Measurements from ENCODE around the gene GPR78.
"Not testable (repeated sequence)": the region's sequence is repeated elsewhere in the genome, so short reads cannot be mapped to it uniquely, and the experiment has no call there.

GPR78 gene

GRCh38 chr4:8564595-8564994 lies 15.6 kb upstream of the GPR78 start:
- DNase-seq (ENCODE audit: low spot score) = no peak

DNA sequence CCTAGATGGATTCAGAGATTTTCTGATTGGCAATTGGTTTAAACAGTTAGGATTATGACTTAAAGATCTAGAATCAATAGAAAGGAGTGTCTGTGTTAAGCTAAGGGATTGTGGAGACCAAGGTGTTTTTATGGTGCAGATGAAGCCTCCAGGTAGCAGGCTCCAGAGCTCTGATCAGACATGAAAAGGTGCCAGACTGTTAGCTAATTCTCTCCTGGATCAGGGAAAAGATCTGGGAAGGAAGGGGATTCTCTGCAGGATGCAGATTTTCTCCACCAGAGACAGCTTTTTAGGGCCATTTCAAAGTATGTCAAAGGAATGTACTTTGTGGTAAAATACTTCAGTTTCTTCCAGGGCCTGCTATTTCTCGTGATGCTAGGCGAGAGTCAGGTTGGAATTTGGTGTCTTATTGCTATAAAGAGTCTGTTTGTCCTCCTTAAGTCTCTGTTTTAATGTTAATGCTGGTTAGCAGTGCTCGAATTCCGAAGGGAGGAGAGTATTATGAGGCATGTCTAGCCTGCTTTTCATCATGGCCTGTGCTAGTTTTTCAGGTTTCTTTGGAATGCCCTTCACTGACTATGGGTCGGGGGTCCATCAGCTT lies 12.0 kb upstream of the GPR78 start:
- DNase-seq (ENCODE audit: low spot score) = no peak

DNA sequence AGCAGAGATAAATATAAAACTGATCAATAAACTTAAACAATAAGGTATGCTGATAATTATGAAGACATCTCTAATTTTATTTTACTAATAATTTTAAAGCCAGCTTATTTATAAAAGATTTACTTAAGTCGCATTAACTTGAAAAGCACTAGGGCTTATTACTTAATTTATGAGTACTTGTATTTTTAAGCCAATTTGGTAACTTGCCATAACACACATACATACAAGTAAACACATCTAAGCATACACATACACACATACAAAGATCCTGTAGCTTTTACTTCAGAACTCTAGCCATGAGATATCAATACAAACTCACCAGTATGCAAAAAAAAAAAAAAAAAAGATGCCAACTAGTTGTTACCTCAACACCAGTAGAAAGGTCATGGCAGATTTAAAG lies 10.0 kb upstream of the GPR78 start:
- no peak for DNase-seq (ENCODE audit: low spot score)

DNA sequence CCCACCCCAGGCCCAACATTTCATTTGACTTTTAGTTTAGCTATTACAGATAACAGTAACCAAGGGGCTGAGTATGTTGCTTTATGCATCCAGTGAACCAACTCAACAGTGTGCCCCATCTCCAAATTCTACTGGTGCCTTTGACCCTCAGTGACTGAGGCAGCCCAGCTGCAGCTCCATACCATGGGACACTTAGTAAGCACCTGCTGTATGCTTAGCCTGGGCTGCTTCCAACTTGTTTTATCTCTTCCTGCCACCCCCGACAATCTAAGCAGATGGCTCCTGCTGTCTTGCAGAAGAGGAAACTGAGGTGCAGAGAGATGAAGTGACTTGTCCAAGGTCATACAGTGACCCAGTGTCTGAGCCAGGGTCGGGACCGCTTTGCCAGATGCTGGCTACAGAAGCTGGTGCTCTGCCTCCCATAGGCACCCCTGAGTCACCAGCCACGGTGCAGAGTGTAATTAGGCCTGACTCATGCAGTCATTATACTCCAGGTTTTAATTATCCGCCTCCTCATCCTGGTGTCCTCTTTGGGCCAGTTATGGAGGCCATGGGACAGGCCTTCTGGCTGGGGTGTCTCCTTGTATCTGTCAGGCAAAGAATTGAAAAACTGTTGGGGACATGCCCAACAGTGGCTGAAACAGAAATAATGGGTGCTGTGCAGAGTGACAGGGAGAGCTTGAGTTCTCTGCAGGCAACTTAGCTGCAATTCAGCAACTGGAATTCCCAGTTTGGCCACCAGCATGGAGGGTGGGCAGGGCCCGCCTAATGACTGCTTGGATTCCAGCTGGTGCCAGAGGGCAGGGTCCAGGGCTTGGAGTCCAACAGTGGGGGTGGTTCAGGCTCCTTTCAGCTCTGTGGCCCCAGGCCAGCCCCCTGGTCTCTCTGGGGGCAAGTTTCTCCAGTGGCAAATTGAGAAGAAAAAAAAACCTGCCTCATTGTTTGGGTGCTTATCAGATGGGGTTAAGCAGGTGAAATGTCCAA lies 8.2 kb upstream of the GPR78 start:
- DNase-seq (ENCODE audit: low spot score) = no peak

GRCh38 chr4:8573266-8573665 lies 6.9 kb upstream of the GPR78 start:
- DNase-seq (ENCODE audit: low spot score) = no peak

- no peak for DNase-seq (ENCODE audit: low spot score)
These were observed 5.3 kb upstream of the GPR78 start for GRCh38 chr4:8574796-8575370.

DNA sequence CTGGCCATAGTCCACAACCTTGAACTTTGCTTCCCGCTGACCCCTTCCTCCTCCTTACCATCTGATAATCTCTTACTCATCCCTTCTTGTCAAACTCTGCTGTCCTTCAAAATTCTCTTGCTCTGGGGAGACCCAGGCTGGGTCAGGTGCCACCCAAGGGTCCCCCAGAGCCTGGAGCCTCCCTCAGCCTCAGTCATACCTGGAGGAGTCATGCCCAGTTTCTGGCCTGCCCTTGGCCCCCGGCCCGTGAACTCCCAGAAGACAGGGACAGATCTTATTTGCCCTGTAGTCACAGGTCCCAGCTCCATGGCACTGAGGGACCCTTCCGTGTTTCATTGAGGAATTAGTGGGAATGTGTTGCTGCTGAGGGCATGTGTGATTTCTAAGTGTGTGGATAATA lies 4.7 kb upstream of the GPR78 start:
- DNase-seq (ENCODE audit: low spot score) = no peak

DNA sequence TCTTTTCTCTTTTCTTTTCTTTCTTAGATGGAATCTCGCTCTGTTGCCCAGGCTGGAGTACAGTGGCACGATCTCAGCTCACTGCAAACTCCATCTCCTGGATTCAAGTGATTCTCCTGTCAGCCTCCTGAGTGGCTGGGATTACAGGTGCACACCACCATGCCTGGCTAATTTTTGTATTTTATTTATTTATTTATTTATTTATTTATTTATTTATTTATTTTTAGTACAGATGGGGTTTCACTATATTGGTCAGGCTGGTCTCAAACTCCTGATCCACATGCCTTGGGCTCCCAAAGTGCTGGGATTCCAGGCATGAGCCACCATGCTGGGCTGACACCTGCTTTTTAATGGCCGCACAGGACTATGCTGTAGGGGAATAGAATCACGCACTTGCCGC lies 3.6 kb upstream of the GPR78 start:
- not testable (repeated sequence) for DNase-seq (ENCODE audit: low spot score)

DNA sequence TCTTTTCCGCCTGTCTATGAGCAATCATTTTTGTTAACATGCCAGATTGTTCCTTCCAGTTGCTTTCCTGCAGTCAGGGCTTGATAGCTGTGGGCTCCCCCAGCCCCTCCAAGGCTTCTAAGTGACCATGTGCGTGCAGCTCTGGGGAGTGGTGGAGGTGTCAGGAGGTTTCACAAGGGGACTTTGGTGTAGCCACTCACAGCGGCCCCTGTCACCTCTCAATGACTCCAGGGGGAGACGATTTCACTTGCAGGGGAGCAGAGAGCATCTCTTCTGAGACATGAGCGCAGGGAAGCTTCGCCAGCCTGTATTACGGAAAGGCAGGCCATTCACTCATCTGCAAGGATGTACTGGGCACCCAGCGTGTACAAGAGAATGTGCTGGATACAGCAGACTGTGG lies 3.1 kb upstream of the GPR78 start:
- no peak for DNase-seq (ENCODE audit: low spot score)

- no peak for DNase-seq (ENCODE audit: low spot score)
These were observed 2.2 kb upstream of the GPR78 start for GRCh38 chr4:8577972-8578371.

GRCh38 chr4:8578717-8579116 lies 1.5 kb upstream of the GPR78 start:
- DNase-seq (ENCODE audit: low spot score) = no peak

- DNase-seq (ENCODE audit: low spot score) = no peak
These were observed 469 bp upstream of the GPR78 start for GRCh38 chr4:8579526-8580320.

DNA sequence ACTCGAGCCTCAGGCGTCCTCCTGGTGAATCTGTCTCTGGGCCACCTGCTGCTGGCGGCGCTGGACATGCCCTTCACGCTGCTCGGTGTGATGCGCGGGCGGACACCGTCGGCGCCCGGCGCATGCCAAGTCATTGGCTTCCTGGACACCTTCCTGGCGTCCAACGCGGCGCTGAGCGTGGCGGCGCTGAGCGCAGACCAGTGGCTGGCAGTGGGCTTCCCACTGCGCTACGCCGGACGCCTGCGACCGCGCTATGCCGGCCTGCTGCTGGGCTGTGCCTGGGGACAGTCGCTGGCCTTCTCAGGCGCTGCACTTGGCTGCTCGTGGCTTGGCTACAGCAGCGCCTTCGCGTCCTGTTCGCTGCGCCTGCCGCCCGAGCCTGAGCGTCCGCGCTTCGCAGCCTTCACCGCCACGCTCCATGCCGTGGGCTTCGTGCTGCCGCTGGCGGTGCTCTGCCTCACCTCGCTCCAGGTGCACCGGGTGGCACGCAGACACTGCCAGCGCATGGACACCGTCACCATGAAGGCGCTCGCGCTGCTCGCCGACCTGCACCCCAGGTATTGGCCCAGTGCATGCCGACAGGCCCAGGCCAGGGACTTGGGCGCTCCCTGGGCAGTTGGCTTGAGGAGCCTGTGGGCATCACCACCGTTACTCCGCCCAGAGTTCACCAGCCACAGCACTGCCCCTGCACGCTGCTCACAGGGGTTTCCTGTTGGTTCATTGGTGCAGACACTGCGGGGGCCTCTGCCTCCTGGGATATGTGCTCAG lies 1.1 kb downstream of the GPR78 start:
- DNase-seq (ENCODE audit: low spot score) = no peak

DNA sequence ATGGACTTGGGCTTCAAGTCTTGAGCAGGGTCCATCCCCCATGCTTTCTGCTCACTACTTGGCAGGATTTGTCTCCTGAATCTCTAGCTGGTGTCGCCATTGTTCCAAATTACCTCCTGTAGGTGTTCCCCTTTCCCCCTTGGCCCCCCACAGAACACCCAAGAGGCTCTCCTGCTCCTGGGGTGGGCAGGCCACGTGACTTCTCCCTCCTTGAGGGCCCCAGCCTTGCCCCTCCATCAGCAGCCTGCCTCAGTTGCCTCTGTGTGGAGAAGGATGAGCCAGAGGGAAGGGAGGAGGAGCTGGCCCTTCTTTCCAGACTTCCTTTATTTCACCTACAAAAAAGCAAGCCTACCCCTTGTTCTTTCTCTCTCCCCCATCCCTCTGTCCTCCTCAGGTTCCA lies 1.8 kb downstream of the GPR78 start:
- DNase-seq (ENCODE audit: low spot score) = no peak

DNA sequence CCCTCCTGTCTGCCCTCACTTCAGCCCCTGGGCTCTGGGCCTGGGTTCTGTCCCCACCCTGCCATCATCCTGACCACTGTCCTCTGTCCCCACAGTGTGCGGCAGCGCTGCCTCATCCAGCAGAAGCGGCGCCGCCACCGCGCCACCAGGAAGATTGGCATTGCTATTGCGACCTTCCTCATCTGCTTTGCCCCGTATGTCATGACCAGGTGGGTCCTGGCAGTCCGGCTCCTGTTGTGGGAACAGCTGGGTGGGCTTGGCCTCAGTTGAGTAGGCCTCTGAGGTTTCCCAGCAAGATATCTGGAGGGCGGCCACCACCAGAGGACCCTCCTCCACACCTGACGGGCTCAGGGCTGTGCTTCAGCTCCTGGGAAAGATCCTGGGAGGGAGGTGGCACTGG lies 2.2 kb downstream of the GPR78 start:
- DNase-seq (ENCODE audit: low spot score) = no peak

DNA sequence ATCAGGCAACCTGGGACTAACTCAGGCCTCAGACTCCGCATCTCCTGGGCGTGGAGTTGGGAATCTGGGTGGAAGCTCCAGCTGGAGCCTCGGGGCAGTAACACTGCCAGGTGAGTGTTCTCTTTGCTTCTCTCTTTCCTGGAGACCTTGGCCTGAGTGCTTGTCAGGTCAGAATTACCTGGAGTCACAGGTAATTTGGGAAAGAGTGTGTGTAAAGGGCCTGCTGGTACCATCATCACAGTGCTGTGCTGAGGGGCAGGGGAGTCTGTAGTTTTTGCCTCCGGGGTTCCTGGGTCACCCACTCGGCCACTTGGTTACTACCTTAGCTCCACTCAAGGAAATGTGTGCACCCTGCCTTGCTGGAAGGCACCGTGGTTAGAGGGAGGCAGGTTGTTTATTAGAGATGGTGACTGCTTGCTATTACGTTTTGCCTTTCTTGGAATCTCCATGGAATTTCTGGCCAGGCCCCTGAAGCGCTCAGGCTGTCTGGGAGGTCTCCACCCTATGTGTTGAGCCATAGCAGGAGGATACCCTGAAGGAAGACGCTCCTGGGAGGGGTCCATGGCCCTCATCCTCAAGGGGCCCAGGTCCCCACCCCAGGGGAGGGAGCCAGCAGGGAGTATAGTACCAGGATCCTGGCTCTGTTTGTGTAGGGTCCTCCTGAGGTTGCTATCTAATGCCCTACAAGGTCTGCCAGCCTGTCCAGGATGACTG lies 2.9 kb downstream of the GPR78 start:
- DNase-seq (ENCODE audit: low spot score) = no peak

DNA sequence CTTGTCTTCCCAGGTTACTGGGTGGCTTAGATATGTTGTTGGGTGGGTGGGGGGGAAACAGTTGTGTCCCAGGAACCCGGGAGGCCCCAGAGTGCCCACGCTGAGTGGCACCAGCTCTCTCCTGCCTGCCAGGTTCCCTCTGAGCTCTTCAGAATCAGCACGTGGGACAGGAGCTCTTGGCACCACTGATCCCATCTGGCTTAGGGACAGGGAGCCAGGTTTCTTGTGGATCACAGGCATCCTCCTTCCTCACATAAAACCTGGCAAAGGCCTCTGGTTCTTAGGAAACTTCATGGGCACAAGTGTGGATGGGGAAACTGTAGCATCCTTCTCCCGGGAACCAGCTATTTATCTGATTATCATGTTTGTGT lies 3.4 kb downstream of the GPR78 start:
- DNase-seq (ENCODE audit: low spot score) = no peak

GRCh38 chr4:8585186-8585585 lies 5.0 kb downstream of the GPR78 start:
- no peak for DNase-seq (ENCODE audit: low spot score)

DNA sequence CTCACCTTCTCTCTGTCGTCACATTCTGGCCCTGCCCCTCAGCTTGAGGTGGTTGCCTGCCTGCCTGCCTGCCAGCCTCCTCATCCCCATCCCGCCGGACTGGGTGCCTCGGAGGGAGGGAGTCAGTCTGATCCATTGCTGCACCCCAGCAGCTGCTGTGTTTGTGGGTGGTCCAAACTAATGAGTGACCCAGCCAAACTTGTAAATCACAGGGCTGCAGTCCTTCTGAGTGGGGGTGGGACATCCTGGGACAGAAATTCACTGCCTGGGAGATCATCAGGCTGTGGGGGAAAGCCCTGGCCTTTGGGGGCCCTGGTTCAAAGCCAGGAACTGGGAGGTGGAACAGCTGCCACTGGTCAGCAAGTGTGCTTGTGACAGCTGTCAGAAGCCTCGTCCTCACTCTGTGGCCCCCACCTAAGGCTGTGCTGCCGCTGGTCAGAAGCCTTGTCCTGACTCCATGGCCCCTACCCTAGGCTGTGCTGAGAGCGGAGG lies 5.6 kb downstream of the GPR78 start:
- no peak for DNase-seq (ENCODE audit: low spot score)

GRCh38 chr4:8586246-8586645 lies 6.1 kb downstream of the GPR78 start:
- no peak for DNase-seq (ENCODE audit: low spot score)

Data from hematopoietic multipotent progenitor cell treated with erythropoietin and hydrocortisone succinate and interleukin-3 and kit ligand, for 17 days (in vitro differentiated cells).